K562 (cell line): ENCODE results near the gene DHX32. TPM values are rescaled to one million over a fixed set of nuclear protein-coding genes. Genes with fewer than 3 reads are reported as not detected.

ENCODE experiments used
- ATAC-seq: fragments of 200-7000 bp; cut with Tn5 transposase; 3 replicates; pipeline ENCODE4 v1.9.1; 2020; ENCODE audit warnings: moderate library complexity
- BruUV-seq: library from RNA; stranded (reverse); fragments of 400-500 nt; replicated peaks from 2 replicates; lab custom pipeline; 2021; lab: Mats Ljungman, UMichigan
- CTCF ChIA-PET: fragments of 300-600 bp; formaldehyde crosslinking; extraction: SDS; loops from one replicate; lab custom pipeline; 2021; ENCODE audit warnings: low intra/inter-chr PET ratio; lab: Yijun Ruan, JAX
- POLR2A ChIA-PET: fragments of 300-600, 350-650 bp; sonication (Branson Sonifier 250); formaldehyde crosslinking; extraction: SDS; loops from one replicate; lab custom pipeline; 2021; ENCODE audit warnings: antibody characterized with exemption, inconsistent platforms; lab: Yijun Ruan, JAX
- DNase-seq, 4 experiments: peaks; one replicate each; pipeline versions ENCODE4 v3.0.0 to v3.0.0-alpha.2; 2011 to 2018; ENCODE audit warnings: low spot score in 3 of 4, mixed read lengths in 3 of 4; ENCODE audit errors: extremely low read depth in 1 of 4
- FAIRE-seq: peaks from 2 replicates; lab custom pipeline; 2011; peaks lifted over from hg19 to GRCh38; lab: Jason Lieb, UNC
- H2AFZ ChIP-seq: 2 replicates; pipeline ENCODE4 v1.6.0; 2011; ENCODE audit warnings: low read depth, low read length, control low read depth, inconsistent platforms
- H3K27ac ChIP-seq: fragments of 200-600 bp; 3 replicates; pipeline ENCODE4 v1.8.0; 2011; ENCODE audit warnings: low read depth, mild to moderate bottlenecking, control low read depth, inconsistent platforms, low read length, moderate library complexity, mixed read lengths; ENCODE audit errors: extremely low read depth
- H3K27me3 ChIP-seq, 2 experiments: fragments of 300-600 bp in 1 of 2; 2 replicates in 1 of 2; 3 replicates in 1 of 2; pipeline versions ENCODE4 v1.6.0 to v1.8.0; 2011; ENCODE audit warnings: inconsistent platforms in 2 of 2, low read length in 2 of 2, mild to moderate bottlenecking in 1 of 2, mixed read lengths in 1 of 2, moderate library complexity in 1 of 2; ENCODE audit not compliant: control insufficient read depth in 2 of 2, insufficient read depth in 2 of 2
- H3K36me3 ChIP-seq: fragments of 300-600 bp; 3 replicates; pipeline ENCODE4 v1.8.0; 2011; ENCODE audit warnings: mild to moderate bottlenecking, low read length, inconsistent platforms; ENCODE audit not compliant: control insufficient read depth, insufficient read depth
- H3K4me1 ChIP-seq, 2 experiments: fragments of 200-600 bp in 1 of 2; replicated peaks in 1 of 2; 2 replicates in 1 of 2; 3 replicates in 1 of 2; pipeline versions ENCODE4 v1.5.1 to v1.8.0; 2011; ENCODE audit warnings: inconsistent platforms in 2 of 2, low read length in 2 of 2, mild to moderate bottlenecking in 1 of 2, mixed read lengths in 1 of 2, moderate library complexity in 1 of 2; ENCODE audit not compliant: control insufficient read depth in 2 of 2, insufficient read depth in 2 of 2
- H3K4me2 ChIP-seq: 2 replicates; pipeline ENCODE4 v1.6.1; 2011; ENCODE audit warnings: low read length, control low read depth, inconsistent platforms, mixed read lengths; ENCODE audit not compliant: insufficient read depth
- H3K4me3 ChIP-seq: fragments of 200-600 bp; sonication (generic), shearing (Covaris generic); 2 replicates; pipeline ENCODE4 v1.5.1; 2016; ENCODE audit warnings: control low read depth, inconsistent platforms
- H3K79me2 ChIP-seq: fragments of 200-600 bp; 3 replicates; pipeline ENCODE4 v1.8.0; 2011; ENCODE audit warnings: low read length, inconsistent platforms; ENCODE audit not compliant: control insufficient read depth, insufficient read depth
- H3K9ac ChIP-seq, 2 experiments: 2 replicates each; pipeline versions ENCODE4 v1.6.0 to v1.6.1; 2011; ENCODE audit warnings: low read depth in 2 of 2, low read length in 2 of 2, control low read depth in 1 of 2, inconsistent platforms in 1 of 2, mild to moderate bottlenecking in 1 of 2, mixed read lengths in 1 of 2; ENCODE audit not compliant: insufficient read depth in 1 of 2
- H3K9me1 ChIP-seq: one replicate; pipeline ENCODE4 v1.6.0; 2011; ENCODE audit warnings: inconsistent platforms, mild to moderate bottlenecking, low read length, moderate library complexity; ENCODE audit not compliant: control insufficient read depth, insufficient read depth
- H3K9me3 ChIP-seq: replicated peaks from 2 replicates; pipeline ENCODE4 v1.5.1; 2011; ENCODE audit warnings: low read depth, low read length, inconsistent platforms; ENCODE audit not compliant: control insufficient read depth, insufficient read depth
- H4K20me1 ChIP-seq: replicated peaks from 2 replicates; pipeline ENCODE4 v1.6.1; 2011; ENCODE audit warnings: low read length, inconsistent platforms, mixed read lengths; ENCODE audit not compliant: control insufficient read depth, insufficient read depth
- BHLHE40 ChIP-seq: IDR thresholded peaks from 2 replicates; pipeline ENCODE4 v1.6.1; 2011; ENCODE audit warnings: low read length, improper control_type of control experiment
- E2F6 ChIP-seq, 2 experiments: IDR thresholded peaks; 2 replicates each; pipeline ENCODE4 v1.6.1; 2011; ENCODE audit warnings: borderline replicate concordance in 1 of 2, control low read depth in 1 of 2, low read depth in 1 of 2, low read length in 1 of 2, mild to moderate bottlenecking in 1 of 2, mixed read lengths in 1 of 2, moderate library complexity in 1 of 2; ENCODE audit not compliant: insufficient read depth in 1 of 2, insufficient read length in 1 of 2, poor library complexity in 1 of 2, severe bottlenecking in 1 of 2; ENCODE audit errors: extremely low read depth in 1 of 2
- HDGF ChIP-seq: fragments of 450-650 bp; IDR thresholded peaks from 2 replicates; pipeline ENCODE4 v1.6.1; 2016
- KDM5B ChIP-seq: fragments of 200-600 bp; sonication (generic); IDR thresholded peaks from 2 replicates; pipeline ENCODE4 v1.6.1; 2012; ENCODE audit warnings: low read depth, mild to moderate bottlenecking, moderate library complexity, low read length, control low read depth, inconsistent platforms; ENCODE audit not compliant: insufficient replicate concordance
- MCM2 ChIP-seq: fragments of 450-650 bp; IDR thresholded peaks from 2 replicates; pipeline ENCODE4 v1.6.1; 2017; ENCODE audit warnings: low read depth, mild to moderate bottlenecking
- SUPT5H ChIP-seq: fragments of 450-650 bp; IDR thresholded peaks from 2 replicates; pipeline ENCODE4 v1.6.1; 2016
- TARDBP ChIP-seq: fragments of 450-650 bp; IDR thresholded peaks from 2 replicates; pipeline ENCODE4 v1.6.1; 2016
- TCF7 ChIP-seq: sonication (generic); IDR thresholded peaks from 2 replicates; pipeline ENCODE4 v1.6.1; 2016; ENCODE audit warnings: antibody characterized with exemption, borderline replicate concordance
- TSC22D4 ChIP-seq: fragments of 450-650 bp; IDR thresholded peaks from 2 replicates; pipeline ENCODE4 v1.6.1; 2016; ENCODE audit warnings: missing genetic modification characterization, missing biosample characterization, control low read depth
- ZNF224 ChIP-seq: sonication (generic); formaldehyde crosslinking; IDR thresholded peaks from 2 replicates; pipeline ENCODE4 v1.8.0; 2022; ENCODE audit warnings: mild to moderate bottlenecking, missing genetic modification reagents
- WGBS: fragments of 100-300 bp; shearing (Covaris generic); methylation state at CpG from one replicate; pipeline ENCODE4 v1.1.6; 2016; ENCODE audit warnings: low coverage, mixed read lengths; ENCODE audit not compliant: insufficient coverage; ENCODE audit errors: missing lambda C conversion rate; 5-methylcytosine and 5-hydroxymethylcytosine counted together
- in situ Hi-C: fragments of 300-500 bp; cut with MboI; formaldehyde crosslinking; loops from 4 replicates; pipeline ENCODE4 v1.15.0; 2018; ENCODE audit warnings: inconsistent platforms, mixed read lengths
- intact Hi-C: fragments of 100-400 bp; cut with micrococcal nuclease; formaldehyde crosslinking; loops from 2 replicates; pipeline ENCODE4 v1.14.2; 2022
- polyA plus RNA-seq, 8 experiments: library from polyadenylated mRNA; depleted of rRNA in 4 of 8; stranded (reverse) in 5 of 8; unstranded in 3 of 8; fragments of >200 nt; fragmentation: Nextera tagmentation in 2 of 8; fragmentation: Illumina TruSeq in 1 of 8; extraction: Ambion mirVana in 2 of 8; extraction: Trizol in 1 of 8; gene quantifications; 2 replicates each; pipeline versions ENCODE4 v1.2.1 to v1.2.3, GENCODE V29; 2011 to 2014; ENCODE audit warnings: inconsistent platforms in 1 of 8, missing spikeins in 1 of 8
- total RNA-seq, 7 experiments: library from RNA; depleted of rRNA in 6 of 7; stranded (reverse); fragments of >200 nt in 6 of 7; fragmentation: Illumina TruSeq in 2 of 7; extraction: Trizol in 2 of 7; gene quantifications; 2 replicates each; pipeline versions ENCODE4 v1.2.1 to v1.2.3, GENCODE V29; 2011 to 2021; ENCODE audit warnings: low replicate concordance in 1 of 7
- TF ChIP-seq, protein P1 (sequence below): sonication (generic); IDR thresholded peaks from 2 replicates; pipeline ENCODE4 v1.6.1; 2016
- TF ChIP-seq, protein P2 (sequence below): fragments of 450-650 bp; formaldehyde crosslinking; IDR thresholded peaks from 2 replicates; pipeline ENCODE4 v1.4.0; 2022; ENCODE audit warnings: missing genetic modification characterization

The DHX32 gene
- total and polyA plus RNA-seq, 9 of the 15 experiments (the other 6 are each of a cell fraction or from before 2014, with no cell fraction given): 5.8 to 23.5 (median 17.5) TPM

- no peaks in the 10 kb centered on the region for H4K20me1 ChIP-seq
- no peak for TF ChIP-seq MCM2
- TF ChIP-seq SUPT5H: no peak
- no peak for TF ChIP-seq TARDBP
- no peak for TF ChIP-seq E2F6 (IDR thresholded peaks at IDR 0.05; ENCODE audit: borderline replicate concordance in 1 of 2, extremely low read depth in 1 of 2, insufficient read depth in 1 of 2, insufficient read length in 1 of 2, low read depth in 1 of 2, low read length in 1 of 2, poor library complexity in 1 of 2, severe bottlenecking in 1 of 2)
- TF ChIP-seq TCF7: no peak
- TF ChIP-seq, protein P1, sequence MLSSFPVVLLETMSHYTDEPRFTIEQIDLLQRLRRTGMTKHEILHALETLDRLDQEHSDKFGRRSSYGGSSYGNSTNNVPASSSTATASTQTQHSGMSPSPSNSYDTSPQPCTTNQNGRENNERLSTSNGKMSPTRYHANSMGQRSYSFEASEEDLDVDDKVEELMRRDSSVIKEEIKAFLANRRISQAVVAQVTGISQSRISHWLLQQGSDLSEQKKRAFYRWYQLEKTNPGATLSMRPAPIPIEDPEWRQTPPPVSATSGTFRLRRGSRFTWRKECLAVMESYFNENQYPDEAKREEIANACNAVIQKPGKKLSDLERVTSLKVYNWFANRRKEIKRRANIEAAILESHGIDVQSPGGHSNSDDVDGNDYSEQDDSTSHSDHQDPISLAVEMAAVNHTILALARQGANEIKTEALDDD: no peak
- no peak for TF ChIP-seq TSC22D4
- TF ChIP-seq ZNF224 (CRISPR knock-in tag): no peak
- no peak for TF ChIP-seq BHLHE40
- TF ChIP-seq, protein P2, sequence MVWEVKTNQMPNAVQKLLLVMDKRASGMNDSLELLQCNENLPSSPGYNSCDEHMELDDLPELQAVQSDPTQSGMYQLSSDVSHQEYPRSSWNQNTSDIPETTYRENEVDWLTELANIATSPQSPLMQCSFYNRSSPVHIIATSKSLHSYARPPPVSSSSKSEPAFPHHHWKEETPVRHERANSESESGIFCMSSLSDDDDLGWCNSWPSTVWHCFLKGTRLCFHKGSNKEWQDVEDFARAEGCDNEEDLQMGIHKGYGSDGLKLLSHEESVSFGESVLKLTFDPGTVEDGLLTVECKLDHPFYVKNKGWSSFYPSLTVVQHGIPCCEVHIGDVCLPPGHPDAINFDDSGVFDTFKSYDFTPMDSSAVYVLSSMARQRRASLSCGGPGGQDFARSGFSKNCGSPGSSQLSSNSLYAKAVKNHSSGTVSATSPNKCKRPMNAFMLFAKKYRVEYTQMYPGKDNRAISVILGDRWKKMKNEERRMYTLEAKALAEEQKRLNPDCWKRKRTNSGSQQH (CRISPR knock-in tag): no peak
- TF ChIP-seq KDM5B: no peak
- TF ChIP-seq HDGF: no peak
- no peak overlapping the region for H3K27ac ChIP-seq
- ChIA-PET CTCF (no interaction called here), POLR2A (no interaction called here)
- H3K79me2 ChIP-seq: no peaks in the 10 kb centered on the region
- ATAC-seq (no peak), FAIRE-seq (no peak), DNase-seq (no peak)
- intact Hi-C loops: no loop called here
- no peaks in the 10 kb centered on the region for H3K9me3 ChIP-seq
- H3K4me1 ChIP-seq: no peaks in the 10 kb centered on the region
- H3K9me1 ChIP-seq: no peaks in the 10 kb centered on the region
- no TSS peak for BruUV-seq
- no peaks in the 10 kb centered on the region for H3K36me3 ChIP-seq
- 70% methylated on average over 3 of the region's 3 CpGs for WGBS
- in situ Hi-C loops: no loop called here
- H2AFZ ChIP-seq: no peak overlapping the region
- no peak overlapping the region for H3K4me2 ChIP-seq
- H3K9ac ChIP-seq: no peak overlapping the region
- H3K4me3 ChIP-seq: no peak overlapping the region
- H3K27me3 ChIP-seq: no peaks in the 10 kb centered on the region
These were observed 5.9 kb upstream of the DHX32 start for GRCh38 chr10:125886914-125887512.
